Activated CD8-positive, alpha-beta T cell treated with anti-CD3 and anti-CD28 coated beads for 36 hours (primary cell): Measurements from ENCODE around the gene ELK4. TPM values are rescaled to one million over a fixed set of nuclear protein-coding genes. Genes with fewer than 3 reads are reported as not detected.

Source experiments
- ATAC-seq: fragments of 200-7000 bp; cut with Tn5 transposase; one replicate; pipeline ENCODE4 v1.10.0; 2021; ENCODE audit warnings: mild to moderate bottlenecking, moderate library complexity
- CTCF ChIA-PET: fragments of 350-600 bp; sonication (Branson Sonifier 250); formaldehyde crosslinking; loops from one replicate; lab custom pipeline; 2021; ENCODE audit warnings: antibody characterized with exemption; lab: Charles Lee
- POLR2A ChIA-PET: fragments of 350-600 bp; sonication (Branson Sonifier 250); formaldehyde crosslinking; loops from one replicate; lab custom pipeline; 2021; ENCODE audit warnings: antibody characterized with exemption; lab: Charles Lee
- DNase-seq: peaks from one replicate; pipeline ENCODE4 v3.0.0-alpha.2; 2020
- H3K27ac Mint-ChIP-seq: one replicate; pipeline ENCODE4 v1.8.0; 2021; ENCODE audit warnings: mild to moderate bottlenecking, mixed read lengths
- H3K27me3 Mint-ChIP-seq: one replicate; pipeline ENCODE4 v1.8.0; 2021; ENCODE audit warnings: mixed read lengths
- H3K36me3 Mint-ChIP-seq: one replicate; pipeline ENCODE4 v1.8.0; 2021; ENCODE audit warnings: low read depth, mixed read lengths
- H3K4me1 Mint-ChIP-seq: one replicate; pipeline ENCODE4 v1.8.0; 2021; ENCODE audit warnings: low read depth, mixed read lengths
- H3K4me3 Mint-ChIP-seq: one replicate; pipeline ENCODE4 v1.8.0; 2021; ENCODE audit warnings: mild to moderate bottlenecking, moderate library complexity, mixed read lengths
- H3K9me3 Mint-ChIP-seq: one replicate; pipeline ENCODE4 v1.8.0; 2021; ENCODE audit warnings: mixed read lengths
- CTCF ChIP-seq: fragments of 200-600 bp; IDR thresholded peaks from one replicate; pipeline ENCODE4 v1.8.0; 2022; ENCODE audit warnings: antibody characterized with exemption, mild to moderate bottlenecking
- intact Hi-C: fragments of 100-400 bp; cut with micrococcal nuclease; formaldehyde crosslinking; loops from one replicate; pipeline ENCODE4 v1.10.0; 2022
- total RNA-seq, 2 experiments: library from RNA; stranded (reverse); gene quantifications; one replicate each; pipeline ENCODE4 v1.2.3, GENCODE V29; 2021

ELK4 gene
- total RNA-seq, 2 experiments from 2014 or later = 61.5 to 62.1 TPM

- Mint-ChIP-seq H3K4me1 (peaks cover 40% of the 10 kb centered on the region), H3K36me3 (peaks cover 63% of the 10 kb centered on the region), H3K27me3 (no peaks in the 10 kb centered on the region), H3K27ac (peak overlapping the region; percentile 61), H3K4me3 (no peak overlapping the region), H3K9me3 (no peaks in the 10 kb centered on the region)
- DNase-seq (no peak), ATAC-seq (peak; percentile 81)
- POLR2A ChIA-PET = interaction anchor here (1.4 kb wide), 1 partner anchor 14 kb away, joined by 7 read pairs; no protein-coding TSS in a partner anchor
- CTCF ChIA-PET = interaction anchor here (1.0 to 1.4 kb wide), 5 partner anchors 25 to 95 kb away, joined by 3 to 7 read pairs (median 3); no protein-coding TSS in a partner anchor
- intact Hi-C loops = no loop called here
- no peak for TF ChIP-seq CTCF
Observed at GRCh38 chr1:205616563-205617293, 15.1 kb downstream of the ELK4 start.

- H3K27me3 Mint-ChIP-seq = no peaks in the 10 kb centered on the region
- peaks cover 65% of the 10 kb centered on the region for H3K36me3 Mint-ChIP-seq
- ChIA-PET POLR2A (interaction anchor here (0.9 to 1.4 kb wide), 3 partner anchors 14 to 23 kb away, joined by 3 to 7 read pairs (median 4); partner anchors contain the start of gene ELK4), CTCF (interaction anchor here (0.5 to 1.4 kb wide), 7 partner anchors 10 to 96 kb away, joined by 3 to 7 read pairs (median 3); no protein-coding TSS in a partner anchor)
- peak overlapping the region; percentile 52 for H3K27ac Mint-ChIP-seq
- H3K4me1 Mint-ChIP-seq = peaks cover 47% of the 10 kb centered on the region
- DNase-seq = no peak
- no peak for TF ChIP-seq CTCF
- no peak for ATAC-seq
- intact Hi-C loops = no loop called here
- H3K4me3 Mint-ChIP-seq = no peak overlapping the region
- H3K9me3 Mint-ChIP-seq = no peaks in the 10 kb centered on the region
Observed at GRCh38 chr1:205615789-205616188, 16.0 kb downstream of the ELK4 start.

GRCh38 chr1:205613854-205614412, 17.9 kb downstream of the ELK4 start:
- Mint-ChIP-seq H3K4me3 (no peak overlapping the region), H3K36me3 (peaks cover 58% of the 10 kb centered on the region), H3K27ac (peak overlapping the region; percentile 69), H3K4me1 (peaks cover 57% of the 10 kb centered on the region), H3K9me3 (no peaks in the 10 kb centered on the region), H3K27me3 (no peaks in the 10 kb centered on the region)
- POLR2A ChIA-PET = interaction anchor here (1.2 kb wide), 1 partner anchor 18 kb away, joined by 6 read pairs; the partner anchor contains the start of gene ELK4
- ATAC-seq (no peak), DNase-seq (no peak)
- intact Hi-C loops = no loop called here
- CTCF ChIA-PET = interaction anchor here (1.0 to 3.2 kb wide), 3 partner anchors 13 to 22 kb away, joined by 3 to 13 read pairs (median 6); no protein-coding TSS in a partner anchor
- no peak for TF ChIP-seq CTCF

GRCh38 chr1:205612556-205612955, 19.3 kb downstream of the ELK4 start:
- no peak for TF ChIP-seq CTCF
- Mint-ChIP-seq H3K27me3 (no peaks in the 10 kb centered on the region), H3K4me1 (peaks cover 63% of the 10 kb centered on the region), H3K27ac (no peak overlapping the region), H3K36me3 (peaks cover 54% of the 10 kb centered on the region), H3K4me3 (no peak overlapping the region), H3K9me3 (no peaks in the 10 kb centered on the region)
- CTCF ChIA-PET = interaction anchor here (1.1 to 3.2 kb wide), 3 partner anchors 12 to 21 kb away, joined by 5 to 13 read pairs (median 6); no protein-coding TSS in a partner anchor
- ATAC-seq = no peak
- POLR2A ChIA-PET = interaction anchor here (0.9 to 1.5 kb wide), 3 partner anchors 10 to 20 kb away, joined by 3 to 6 read pairs (median 4); partner anchors contain the start of gene ELK4
- no peak for DNase-seq
- intact Hi-C loops = no loop called here
